HG02588 (cell line): ENCODE measurements around the gene CTTNBP2.

Experiments
- ATAC-seq: cut with Tn5 transposase; IDR thresholded peaks from one replicate; pipeline ENCODE4 v1.9.1; 2021; ENCODE audit warnings: mild to moderate bottlenecking, moderate library complexity; ENCODE audit not compliant: unreplicated experiment

CTTNBP2 gene

GRCh38 chr7:117824592-117824991, 48.6 kb downstream of the CTTNBP2 start:
- no peak for ATAC-seq

- ATAC-seq = no peak
Observed at GRCh38 chr7:117819558-117819957, 53.7 kb downstream of the CTTNBP2 start.

GRCh38 chr7:117818232-117818631, 55.0 kb downstream of the CTTNBP2 start:
- ATAC-seq = no peak

- ATAC-seq = no peak
Observed at GRCh38 chr7:117816727-117817126, 56.5 kb downstream of the CTTNBP2 start.

- no peak for ATAC-seq
Observed at GRCh38 chr7:117811696-117812095, 61.5 kb downstream of the CTTNBP2 start.

- ATAC-seq = no peak
Observed at GRCh38 chr7:117810642-117811512, 62.4 kb downstream of the CTTNBP2 start.

- no peak for ATAC-seq
Observed at GRCh38 chr7:117809958-117810357, 63.3 kb downstream of the CTTNBP2 start.

- ATAC-seq = no peak
Observed at GRCh38 chr7:117808910-117809705, 64.1 kb downstream of the CTTNBP2 start.

GRCh38 chr7:117808341-117808757, 64.9 kb downstream of the CTTNBP2 start:
- ATAC-seq = no peak

GRCh38 chr7:117807676-117808075, 65.6 kb downstream of the CTTNBP2 start:
- no peak for ATAC-seq

- ATAC-seq = no peak
Observed at GRCh38 chr7:117806011-117806410, 67.2 kb downstream of the CTTNBP2 start.

GRCh38 chr7:117805241-117805640, 68.0 kb downstream of the CTTNBP2 start:
- ATAC-seq = no peak

- ATAC-seq = no peak
Observed at GRCh38 chr7:117803476-117803875, 69.8 kb downstream of the CTTNBP2 start.

- no peak for ATAC-seq
Observed at GRCh38 chr7:117802660-117803059, 70.6 kb downstream of the CTTNBP2 start.

- ATAC-seq = no peak
Observed at GRCh38 chr7:117800841-117801240, 72.4 kb downstream of the CTTNBP2 start.

GRCh38 chr7:117800406-117800805, 72.8 kb downstream of the CTTNBP2 start:
- no peak for ATAC-seq

GRCh38 chr7:117796889-117797288, 76.4 kb downstream of the CTTNBP2 start:
- ATAC-seq = no peak

- ATAC-seq = no peak
Observed at GRCh38 chr7:117793976-117794375, 79.3 kb downstream of the CTTNBP2 start.

GRCh38 chr7:117793521-117793920, 79.7 kb downstream of the CTTNBP2 start:
- ATAC-seq = no peak

GRCh38 chr7:117791877-117792780, 81.1 kb downstream of the CTTNBP2 start:
- ATAC-seq = peak; percentile 64

- no peak for ATAC-seq
Observed at GRCh38 chr7:117790731-117791130, 82.5 kb downstream of the CTTNBP2 start.
